BJ (cell line): ENCODE measurements around the gene SDHAF3. TPM values are rescaled to one million over a fixed set of nuclear protein-coding genes. Genes with fewer than 3 reads are reported as not detected.
"Not testable (repeated sequence)": the region's sequence is repeated elsewhere in the genome, so short reads cannot be mapped to it uniquely, and the experiment has no call there.

Experiments
- CTCF ChIA-PET: fragments of 350-600 bp; formaldehyde crosslinking; extraction: SDS; loops from one replicate; lab custom pipeline; 2021; ENCODE audit warnings: antibody characterized with exemption, inconsistent platforms; lab: Yijun Ruan, JAX
- POLR2A ChIA-PET: fragments of 300-600 bp; sonication (Branson Sonifier 250); formaldehyde crosslinking; extraction: SDS; loops from one replicate; lab custom pipeline; 2021; ENCODE audit warnings: antibody characterized with exemption; lab: Charles Lee
- DNase-seq: peaks from one replicate; pipeline ENCODE4 v3.0.0-alpha.2; 2011; ENCODE audit warnings: low read depth
- H3K27me3 ChIP-seq: 2 replicates; pipeline ENCODE4 v1.6.0; 2011; ENCODE audit warnings: low read length; ENCODE audit not compliant: control insufficient read depth, insufficient read depth
- H3K36me3 ChIP-seq: 2 replicates; pipeline ENCODE4 v1.5.1; 2011; ENCODE audit warnings: low read length; ENCODE audit not compliant: control insufficient read depth, insufficient read depth
- H3K4me3 ChIP-seq: 2 replicates; pipeline ENCODE4 v1.5.1; 2011; ENCODE audit warnings: low read depth, mild to moderate bottlenecking, control low read depth, low read length
- CTCF ChIP-seq: IDR thresholded peaks from 2 replicates; pipeline ENCODE4 v1.5.1; 2011; ENCODE audit warnings: low read depth, mild to moderate bottlenecking, control low read depth, inconsistent platforms, low read length, moderate library complexity; ENCODE audit not compliant: insufficient read depth
- polyA plus RNA-seq: library from polyadenylated mRNA; depleted of rRNA; stranded (reverse); fragments of >200 nt; gene quantifications from 2 replicates; pipeline ENCODE4 v1.2.3, GENCODE V29; 2011

SDHAF3 gene
- polyA plus RNA-seq, 1 experiment: 3.9 TPM

- H3K36me3 ChIP-seq: no peaks in the 10 kb centered on the region
- DNase-seq: no peak
- ChIA-PET CTCF (interaction anchor here (1.7 kb wide), 1 partner anchor 12 kb away, joined by 5 read pairs; no protein-coding TSS in a partner anchor), POLR2A (no interaction called here)
- TF ChIP-seq CTCF: no peak
- no peak overlapping the region for H3K4me3 ChIP-seq
- no peaks in the 10 kb centered on the region for H3K27me3 ChIP-seq
Observed at GRCh38 chr7:97167176-97167575, 49.7 kb downstream of the SDHAF3 start.

DNA sequence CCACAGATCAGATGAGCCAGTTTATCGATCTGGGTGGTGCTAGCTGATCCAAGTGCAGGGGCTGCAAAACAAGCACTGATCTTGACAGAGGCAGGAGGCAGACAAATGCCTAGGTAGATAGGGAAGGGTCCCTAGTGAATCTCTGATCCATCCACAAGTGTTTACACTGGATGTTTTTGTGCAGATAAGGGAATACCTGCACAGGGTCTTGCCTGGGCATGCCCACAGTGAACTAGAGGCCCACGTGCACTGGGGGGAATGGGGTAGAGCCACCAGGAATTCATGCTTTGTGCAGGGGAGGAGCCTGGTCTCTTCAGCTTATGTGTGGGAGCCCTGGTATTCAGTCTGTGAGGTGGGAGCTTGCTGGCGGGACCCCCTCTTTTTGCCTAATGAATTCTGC is 50.3 kb downstream of the SDHAF3 start:
- no peaks in the 10 kb centered on the region for H3K36me3 ChIP-seq
- ChIA-PET POLR2A (no interaction called here), CTCF (interaction anchor here (1.7 kb wide), 1 partner anchor 12 kb away, joined by 5 read pairs; no protein-coding TSS in a partner anchor)
- no peak for DNase-seq
- H3K4me3 ChIP-seq: no peak overlapping the region
- TF ChIP-seq CTCF: no peak
- no peaks in the 10 kb centered on the region for H3K27me3 ChIP-seq

- CTCF ChIA-PET: no interaction called here
- POLR2A ChIA-PET: no interaction called here
- H3K27me3 ChIP-seq: no peaks in the 10 kb centered on the region
Observed at GRCh38 chr7:97174303-97174702, 56.8 kb downstream of the SDHAF3 start.

GRCh38 chr7:97179454-97180104 is 62.1 kb downstream of the SDHAF3 start:
- Histone ChIP-seq H3K36me3 (no peaks in the 10 kb centered on the region), H3K4me3 (no peak overlapping the region), H3K27me3 (no peaks in the 10 kb centered on the region)
- CTCF ChIA-PET: interaction anchor here (0.7 to 1.3 kb wide), 7 partner anchors 9 to 76 kb away, joined by 3 to 6 read pairs (median 4); no protein-coding TSS in a partner anchor
- TF ChIP-seq CTCF: peak; percentile 87
- POLR2A ChIA-PET: no interaction called here
- peak; percentile 1 for DNase-seq

More at GRCh38 chr7:97174303-97174702, 56.8 kb downstream of the SDHAF3 start:
- no peaks in the 10 kb centered on the region for H3K36me3 ChIP-seq
- DNase-seq: no peak
- no peak overlapping the region for H3K4me3 ChIP-seq
- no peak for TF ChIP-seq CTCF

- POLR2A ChIA-PET: no interaction called here
- TF ChIP-seq CTCF: no peak
Observed at GRCh38 chr7:97187067-97187466, 69.6 kb downstream of the SDHAF3 start.

DNA sequence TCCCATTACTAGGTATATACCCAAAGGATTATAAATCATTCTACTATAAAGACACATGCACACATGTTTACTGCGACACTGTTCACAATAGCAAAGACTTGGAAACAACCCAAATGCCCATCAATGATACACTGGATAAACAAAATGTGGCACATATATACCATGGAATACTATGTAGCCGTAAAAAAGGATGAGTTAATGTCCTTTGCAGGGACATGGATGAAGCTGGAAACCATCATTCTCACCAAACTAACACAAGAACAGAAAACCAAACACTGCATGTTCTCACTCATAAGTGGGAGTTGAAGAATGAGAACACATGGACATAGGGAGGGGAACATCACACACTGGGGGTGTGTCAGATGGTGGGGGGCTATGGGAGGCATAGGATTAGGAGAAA is 78.7 kb downstream of the SDHAF3 start:
- CTCF ChIA-PET, H3K27me3 ChIP-seq, DNase-seq, H3K36me3 ChIP-seq, H3K4me3 ChIP-seq, POLR2A ChIA-PET: not testable (repeated sequence)

More at GRCh38 chr7:97187067-97187466, 69.6 kb downstream of the SDHAF3 start:
- H3K4me3 ChIP-seq: no peak overlapping the region
- DNase-seq: peak; percentile 4
- H3K27me3 ChIP-seq: no peaks in the 10 kb centered on the region
- CTCF ChIA-PET: no interaction called here
- no peaks in the 10 kb centered on the region for H3K36me3 ChIP-seq
